Measurements from ENCODE around the gene FOXP1.

FOXP1 gene

GRCh38 chr3:71371282-71371681 lies 212.2 kb downstream of the FOXP1 start:
- no peak overlapping the region for H3K27ac ChIP-seq (ENCODE audit: low read depth, low read length)

DNA sequence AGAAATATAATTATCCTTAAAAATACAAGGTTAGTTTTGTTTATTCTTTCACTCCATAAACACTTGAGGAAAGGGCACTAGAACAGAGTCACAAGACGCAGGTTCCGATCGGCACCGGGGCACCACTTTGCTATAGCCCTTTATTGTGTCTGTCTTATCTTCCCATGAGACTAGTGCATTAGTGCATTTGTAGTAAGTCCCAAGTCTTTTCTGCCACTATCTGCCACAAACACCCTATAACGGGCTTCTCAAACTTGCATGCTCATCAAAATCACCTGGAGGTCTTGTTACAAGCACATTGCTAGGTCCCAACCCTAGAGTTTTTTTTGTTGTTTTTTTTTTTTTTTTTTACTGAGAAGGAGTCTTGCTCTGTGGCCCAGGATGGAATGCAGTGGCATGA lies 213.1 kb downstream of the FOXP1 start:
- Histone ChIP-seq H3K36me3 (ENCODE audit: insufficient read depth, low read length) (no peaks in the 10 kb centered on the region), H3K27ac (ENCODE audit: low read depth, low read length) (no peak overlapping the region), H3K4me1 (ENCODE audit: insufficient read depth, low read length) (peaks cover 18% of the 10 kb centered on the region), H3K4me3 (ENCODE audit: low read depth in 1 of 2, low read length in 2 of 2) (no peak overlapping the region), H3K9ac (ENCODE audit: low read length) (no peak overlapping the region), H3K9me3 (ENCODE audit: low read length) (no peaks in the 10 kb centered on the region), H3K27me3 (ENCODE audit: control insufficient read depth in 1 of 2, insufficient read depth in 2 of 2, low read length in 2 of 2) (no peaks in the 10 kb centered on the region)

More at GRCh38 chr3:71371282-71371681, 212.2 kb downstream of the FOXP1 start:
- Histone ChIP-seq H3K27me3 (ENCODE audit: control insufficient read depth in 1 of 2, insufficient read depth in 2 of 2, low read length in 2 of 2) (no peaks in the 10 kb centered on the region), H3K4me3 (ENCODE audit: low read depth in 1 of 2, low read length in 2 of 2) (no peak overlapping the region), H3K9me3 (ENCODE audit: low read length) (no peaks in the 10 kb centered on the region), H3K9ac (ENCODE audit: low read length) (no peak overlapping the region), H3K36me3 (ENCODE audit: insufficient read depth, low read length) (no peaks in the 10 kb centered on the region), H3K4me1 (ENCODE audit: insufficient read depth, low read length) (peaks cover 18% of the 10 kb centered on the region)

GRCh38 chr3:71369701-71370391 lies 213.7 kb downstream of the FOXP1 start:
- H3K9me3 ChIP-seq (ENCODE audit: low read length) = no peaks in the 10 kb centered on the region
- H3K9ac ChIP-seq (ENCODE audit: low read length) = no peak overlapping the region
- peaks cover 18% of the 10 kb centered on the region for H3K4me1 ChIP-seq (ENCODE audit: insufficient read depth, low read length)
- no peak overlapping the region for H3K27ac ChIP-seq (ENCODE audit: low read depth, low read length)
- H3K27me3 ChIP-seq (ENCODE audit: control insufficient read depth in 1 of 2, insufficient read depth in 2 of 2, low read length in 2 of 2) = no peaks in the 10 kb centered on the region
- no peaks in the 10 kb centered on the region for H3K36me3 ChIP-seq (ENCODE audit: insufficient read depth, low read length)
- no peak overlapping the region for H3K4me3 ChIP-seq (ENCODE audit: low read depth in 1 of 2, low read length in 2 of 2)

- Histone ChIP-seq H3K4me3 (ENCODE audit: low read depth in 1 of 2, low read length in 2 of 2) (no peak overlapping the region), H3K36me3 (ENCODE audit: insufficient read depth, low read length) (no peaks in the 10 kb centered on the region), H3K4me1 (ENCODE audit: insufficient read depth, low read length) (peaks cover 18% of the 10 kb centered on the region), H3K27me3 (ENCODE audit: control insufficient read depth in 1 of 2, insufficient read depth in 2 of 2, low read length in 2 of 2) (no peaks in the 10 kb centered on the region), H3K9me3 (ENCODE audit: low read length) (no peaks in the 10 kb centered on the region), H3K27ac (ENCODE audit: low read depth, low read length) (no peak overlapping the region), H3K9ac (ENCODE audit: low read length) (no peak overlapping the region)
These were observed 216.4 kb downstream of the FOXP1 start for GRCh38 chr3:71366988-71367604.

DNA sequence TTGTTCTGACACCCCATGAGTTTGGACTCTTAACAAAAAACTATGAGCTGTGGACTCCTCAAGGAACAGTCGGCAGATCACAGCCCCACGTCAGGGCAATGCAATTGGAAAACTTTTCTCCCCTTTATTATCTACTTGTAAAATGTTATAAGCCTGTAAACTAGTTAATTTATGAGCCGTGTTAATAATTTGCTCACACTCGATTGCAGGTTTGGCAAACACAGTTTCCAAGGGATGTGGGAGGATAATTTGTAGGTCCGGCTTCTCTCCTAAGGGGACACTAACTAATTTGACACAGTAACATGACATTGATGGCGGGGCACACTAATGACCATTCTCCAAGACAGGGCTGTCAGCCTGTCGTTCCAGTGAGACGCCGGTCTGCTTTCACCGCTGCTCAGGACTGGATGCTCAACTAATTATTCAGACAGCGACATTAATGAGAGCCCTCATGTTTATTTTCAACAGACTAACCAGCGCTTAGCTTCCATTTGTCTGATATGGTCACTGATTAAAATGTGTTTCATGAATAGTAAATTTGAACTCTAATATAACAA lies 222.1 kb downstream of the FOXP1 start:
- Histone ChIP-seq H3K27me3 (ENCODE audit: control insufficient read depth in 1 of 2, insufficient read depth in 2 of 2, low read length in 2 of 2) (no peaks in the 10 kb centered on the region), H3K4me3 (ENCODE audit: low read depth in 1 of 2, low read length in 2 of 2) (no peak overlapping the region), H3K27ac (ENCODE audit: low read depth, low read length) (no peak overlapping the region), H3K36me3 (ENCODE audit: insufficient read depth, low read length) (no peaks in the 10 kb centered on the region), H3K4me1 (ENCODE audit: insufficient read depth, low read length) (no peaks in the 10 kb centered on the region), H3K9me3 (ENCODE audit: low read length) (no peaks in the 10 kb centered on the region), H3K9ac (ENCODE audit: low read length) (no peak overlapping the region)

DNA sequence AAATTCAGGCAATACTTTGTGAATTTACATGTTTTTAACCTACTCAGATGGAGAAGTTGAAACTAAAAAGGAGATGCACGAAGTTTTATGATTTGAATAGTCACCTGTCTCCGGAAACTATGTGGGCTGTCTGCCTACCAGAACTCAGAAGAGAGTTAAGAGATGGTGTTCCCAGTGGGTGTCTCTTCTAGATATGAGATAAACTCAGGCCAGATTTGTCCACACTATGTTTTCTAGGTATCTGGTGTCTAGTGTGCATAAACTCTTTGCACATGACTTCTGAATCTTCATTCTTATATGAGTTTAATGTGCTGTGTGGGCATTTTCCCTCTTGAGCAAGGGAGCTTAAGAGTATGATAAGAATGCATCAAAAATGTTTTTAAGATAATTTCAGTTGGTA lies 222.8 kb downstream of the FOXP1 start:
- no peak overlapping the region for H3K27ac ChIP-seq (ENCODE audit: low read depth, low read length)
- H3K4me3 ChIP-seq (ENCODE audit: low read depth in 1 of 2, low read length in 2 of 2) = no peak overlapping the region

DNA sequence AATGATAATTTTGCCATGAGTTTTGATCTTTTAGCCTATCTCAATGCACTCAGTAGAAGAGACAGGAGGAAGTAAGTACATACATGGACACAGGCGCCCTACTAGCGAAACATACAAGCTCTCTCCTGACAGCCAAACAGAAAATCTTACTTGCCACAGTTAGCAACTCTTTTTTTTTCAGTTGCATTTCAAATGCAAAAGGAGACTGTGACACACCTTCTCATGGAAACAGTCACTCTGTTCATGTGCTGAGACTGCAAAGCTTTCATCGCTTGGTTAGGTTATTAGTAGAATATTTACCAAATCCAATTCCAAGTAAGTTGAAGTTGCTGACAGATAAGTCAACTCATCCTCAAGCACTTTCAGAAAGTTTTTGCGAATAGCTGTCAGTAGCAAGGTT lies 223.3 kb downstream of the FOXP1 start:
- no peak overlapping the region for H3K9ac ChIP-seq (ENCODE audit: low read length)
- no peaks in the 10 kb centered on the region for H3K9me3 ChIP-seq (ENCODE audit: low read length)
- no peaks in the 10 kb centered on the region for H3K36me3 ChIP-seq (ENCODE audit: insufficient read depth, low read length)
- no peaks in the 10 kb centered on the region for H3K27me3 ChIP-seq (ENCODE audit: control insufficient read depth in 1 of 2, insufficient read depth in 2 of 2, low read length in 2 of 2)
- H3K4me1 ChIP-seq (ENCODE audit: insufficient read depth, low read length) = no peaks in the 10 kb centered on the region
- no peak overlapping the region for H3K4me3 ChIP-seq (ENCODE audit: low read depth in 1 of 2, low read length in 2 of 2)
- H3K27ac ChIP-seq (ENCODE audit: low read depth, low read length) = no peak overlapping the region

More for the DNA sequence above, 222.8 kb downstream of the FOXP1 start:
- H3K4me1 ChIP-seq (ENCODE audit: insufficient read depth, low read length) = no peaks in the 10 kb centered on the region
- no peak overlapping the region for H3K9ac ChIP-seq (ENCODE audit: low read length)
- H3K9me3 ChIP-seq (ENCODE audit: low read length) = no peaks in the 10 kb centered on the region
- H3K27me3 ChIP-seq (ENCODE audit: control insufficient read depth in 1 of 2, insufficient read depth in 2 of 2, low read length in 2 of 2) = no peaks in the 10 kb centered on the region
- H3K36me3 ChIP-seq (ENCODE audit: insufficient read depth, low read length) = no peaks in the 10 kb centered on the region

DNA sequence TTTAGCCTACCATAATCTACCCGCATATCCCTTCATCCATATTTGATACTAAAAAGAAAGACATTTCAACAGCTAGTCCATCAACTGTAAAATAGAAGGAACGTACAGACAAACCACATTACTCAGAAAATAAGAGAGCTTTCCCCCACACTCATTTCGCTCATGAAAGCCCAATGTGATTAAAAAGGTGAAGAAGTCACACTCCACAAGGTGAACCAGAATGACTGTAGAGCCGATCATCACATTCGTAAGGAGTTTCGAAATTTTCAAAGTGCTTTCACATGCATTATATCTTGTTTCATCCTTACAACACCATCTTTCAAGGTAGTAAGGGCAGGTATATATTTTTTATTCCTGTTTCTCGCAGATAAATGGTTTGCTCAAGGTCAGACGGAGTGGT lies 225.3 kb downstream of the FOXP1 start:
- H3K27me3 ChIP-seq (ENCODE audit: control insufficient read depth in 1 of 2, insufficient read depth in 2 of 2, low read length in 2 of 2) = no peaks in the 10 kb centered on the region
- H3K9me3 ChIP-seq (ENCODE audit: low read length) = no peaks in the 10 kb centered on the region
- no peak overlapping the region for H3K27ac ChIP-seq (ENCODE audit: low read depth, low read length)
- H3K36me3 ChIP-seq (ENCODE audit: insufficient read depth, low read length) = no peaks in the 10 kb centered on the region
- no peak overlapping the region for H3K9ac ChIP-seq (ENCODE audit: low read length)
- H3K4me1 ChIP-seq (ENCODE audit: insufficient read depth, low read length) = no peaks in the 10 kb centered on the region
- H3K4me3 ChIP-seq (ENCODE audit: low read depth in 1 of 2, low read length in 2 of 2) = no peak overlapping the region

DNA sequence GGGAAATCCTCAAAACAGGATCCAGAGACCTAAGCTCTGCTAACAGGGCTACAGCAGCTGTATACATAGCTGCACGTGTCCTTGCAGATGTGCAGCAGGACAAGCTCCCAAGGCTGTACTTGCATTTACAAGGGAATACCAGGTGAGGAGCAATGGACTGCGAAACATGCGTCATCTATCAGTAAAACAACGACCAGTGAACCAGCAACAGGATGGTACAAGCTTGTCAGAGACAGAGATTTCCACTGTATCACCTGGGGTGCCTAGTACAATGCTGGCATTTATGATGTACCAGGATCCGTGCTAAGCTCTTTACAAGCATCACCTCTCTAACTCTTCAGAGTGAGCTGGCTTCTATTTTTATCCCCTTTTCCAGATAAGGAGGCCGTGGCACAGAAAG lies 227.3 kb downstream of the FOXP1 start:
- Histone ChIP-seq H3K9ac (ENCODE audit: low read length) (no peak overlapping the region), H3K36me3 (ENCODE audit: insufficient read depth, low read length) (no peaks in the 10 kb centered on the region), H3K27ac (ENCODE audit: low read depth, low read length) (no peak overlapping the region), H3K4me1 (ENCODE audit: insufficient read depth, low read length) (no peaks in the 10 kb centered on the region), H3K4me3 (ENCODE audit: low read depth in 1 of 2, low read length in 2 of 2) (no peak overlapping the region), H3K27me3 (ENCODE audit: control insufficient read depth in 1 of 2, insufficient read depth in 2 of 2, low read length in 2 of 2) (no peaks in the 10 kb centered on the region), H3K9me3 (ENCODE audit: low read length) (no peaks in the 10 kb centered on the region)

- H3K27ac ChIP-seq (ENCODE audit: low read depth, low read length) = no peak overlapping the region
- H3K27me3 ChIP-seq (ENCODE audit: control insufficient read depth in 1 of 2, insufficient read depth in 2 of 2, low read length in 2 of 2) = no peaks in the 10 kb centered on the region
- no peak overlapping the region for H3K9ac ChIP-seq (ENCODE audit: low read length)
- no peaks in the 10 kb centered on the region for H3K36me3 ChIP-seq (ENCODE audit: insufficient read depth, low read length)
- no peaks in the 10 kb centered on the region for H3K9me3 ChIP-seq (ENCODE audit: low read length)
- no peaks in the 10 kb centered on the region for H3K4me1 ChIP-seq (ENCODE audit: insufficient read depth, low read length)
- H3K4me3 ChIP-seq (ENCODE audit: low read depth in 1 of 2, low read length in 2 of 2) = no peak overlapping the region
These were observed 227.7 kb downstream of the FOXP1 start for GRCh38 chr3:71355862-71356261.

- Histone ChIP-seq H3K9me3 (ENCODE audit: low read length) (no peaks in the 10 kb centered on the region), H3K4me1 (ENCODE audit: insufficient read depth, low read length) (no peaks in the 10 kb centered on the region), H3K27ac (ENCODE audit: low read depth, low read length) (no peak overlapping the region), H3K36me3 (ENCODE audit: insufficient read depth, low read length) (no peaks in the 10 kb centered on the region), H3K4me3 (ENCODE audit: low read depth in 1 of 2, low read length in 2 of 2) (no peak overlapping the region), H3K9ac (ENCODE audit: low read length) (no peak overlapping the region), H3K27me3 (ENCODE audit: control insufficient read depth in 1 of 2, insufficient read depth in 2 of 2, low read length in 2 of 2) (no peaks in the 10 kb centered on the region)
These were observed 228.5 kb downstream of the FOXP1 start for GRCh38 chr3:71355037-71355436.
